GM19238 (cell line): ENCODE data around the gene RALGAPA1.
"Not testable (repeated sequence)": the region's sequence is repeated elsewhere in the genome, so short reads cannot be mapped to it uniquely, and the experiment has no call there.

ENCODE experiments used
- DNase-seq: peaks from one replicate; pipeline ENCODE4 v3.0.0; 2011; ENCODE audit warnings: low spot score; ENCODE audit not compliant: insufficient read length

Gene RALGAPA1

DNA sequence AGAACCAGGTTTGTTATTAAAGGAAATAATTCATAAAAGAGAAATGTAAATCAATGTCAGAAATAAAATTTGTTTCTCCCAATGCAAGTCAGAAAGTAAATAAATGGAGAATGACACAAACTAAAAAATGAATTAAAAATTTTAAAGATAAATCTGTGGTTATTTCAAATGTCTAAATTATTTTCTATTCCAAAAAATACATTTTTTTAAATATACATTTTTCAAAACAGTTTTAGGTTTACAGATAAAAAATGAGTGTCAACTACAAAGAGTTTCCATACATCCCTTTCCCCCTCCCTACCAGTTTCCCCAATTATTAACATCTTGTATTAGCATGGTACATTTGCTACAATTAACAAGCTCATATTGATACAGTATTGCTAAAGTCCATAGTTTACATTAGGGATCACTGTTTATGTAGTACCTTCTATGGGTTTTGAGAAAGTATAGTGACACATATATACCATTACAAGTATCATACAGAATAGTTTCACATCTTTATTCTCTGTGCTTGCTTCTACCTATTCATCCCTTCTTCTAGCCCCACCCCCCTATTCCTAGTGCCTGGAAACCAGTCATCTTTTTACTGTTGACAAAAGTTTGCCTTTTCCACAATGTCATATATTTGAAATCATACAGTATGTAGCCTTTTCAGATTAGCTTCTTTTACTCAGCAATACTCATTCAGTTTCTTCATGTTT, 104.2 kb downstream of the RALGAPA1 start:
- no peak for DNase-seq

DNA sequence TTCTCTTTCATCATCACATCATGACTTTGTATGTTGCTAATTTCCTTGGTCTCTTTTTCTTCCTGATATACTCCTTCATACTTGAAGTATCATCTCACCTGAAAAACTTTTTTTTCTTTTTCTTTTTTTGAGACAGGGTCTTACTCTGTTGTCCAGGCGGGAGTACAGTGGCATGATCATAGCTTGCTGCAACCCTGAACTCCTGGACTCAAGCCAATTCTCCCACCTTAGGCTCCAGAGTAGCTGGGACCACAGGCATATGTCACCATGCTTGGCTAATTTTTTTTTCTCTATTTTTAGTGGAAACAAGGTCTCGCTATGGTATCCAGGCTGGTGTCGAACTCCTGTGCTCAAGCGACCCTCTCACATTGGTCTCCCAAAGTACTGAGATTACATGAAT, 107.6 kb downstream of the RALGAPA1 start:
- no peak for DNase-seq

DNA sequence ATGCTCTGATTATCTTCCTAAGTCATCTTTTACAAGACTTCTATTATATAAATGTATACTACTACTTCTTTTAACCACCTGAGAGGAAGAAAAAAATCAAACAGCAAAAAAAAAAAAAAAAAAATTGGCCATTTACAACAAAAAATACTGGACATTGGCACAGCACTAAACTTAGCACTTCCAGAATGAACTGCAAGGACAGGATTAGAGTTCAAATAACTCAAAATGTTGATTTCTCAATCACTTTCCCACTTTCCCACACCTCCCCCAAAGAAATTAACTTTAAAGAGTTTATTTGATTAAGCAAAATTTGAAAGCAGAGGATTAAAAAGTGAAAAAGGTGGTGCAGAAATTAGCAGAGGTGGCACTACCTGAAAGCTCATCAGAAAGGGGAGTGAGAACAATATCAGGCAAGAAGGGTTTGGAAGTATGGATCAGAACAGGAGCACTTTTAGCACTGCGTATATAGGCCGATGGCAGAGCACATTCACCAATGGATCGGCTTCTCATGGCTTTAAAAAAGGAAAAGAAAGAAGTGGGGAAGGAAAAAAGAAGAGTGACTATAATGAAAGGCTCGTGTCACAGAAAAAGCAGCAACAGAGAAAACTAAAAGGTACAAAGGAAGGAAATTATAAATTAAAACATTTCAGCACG, 109.2 kb downstream of the RALGAPA1 start:
- no peak for DNase-seq

DNA sequence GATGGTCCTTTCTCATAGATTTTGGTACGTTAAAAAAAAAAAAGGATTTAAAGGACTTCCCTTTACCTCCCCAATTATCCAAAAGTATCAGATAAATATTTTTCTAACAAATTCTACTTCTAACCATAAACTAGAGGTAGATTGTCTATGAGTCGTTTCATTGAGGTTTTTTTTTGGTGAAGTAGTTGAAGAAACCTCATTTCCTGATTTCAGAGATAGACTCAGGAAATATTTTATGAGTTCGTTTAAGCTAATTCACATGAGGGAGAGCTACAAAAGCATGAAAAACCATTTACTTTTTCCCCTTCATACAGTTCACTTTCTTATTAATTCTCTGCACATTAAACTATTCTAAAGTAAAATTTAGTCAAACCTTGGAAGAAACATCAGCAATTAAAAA, 112.5 kb downstream of the RALGAPA1 start:
- no peak for DNase-seq

DNA sequence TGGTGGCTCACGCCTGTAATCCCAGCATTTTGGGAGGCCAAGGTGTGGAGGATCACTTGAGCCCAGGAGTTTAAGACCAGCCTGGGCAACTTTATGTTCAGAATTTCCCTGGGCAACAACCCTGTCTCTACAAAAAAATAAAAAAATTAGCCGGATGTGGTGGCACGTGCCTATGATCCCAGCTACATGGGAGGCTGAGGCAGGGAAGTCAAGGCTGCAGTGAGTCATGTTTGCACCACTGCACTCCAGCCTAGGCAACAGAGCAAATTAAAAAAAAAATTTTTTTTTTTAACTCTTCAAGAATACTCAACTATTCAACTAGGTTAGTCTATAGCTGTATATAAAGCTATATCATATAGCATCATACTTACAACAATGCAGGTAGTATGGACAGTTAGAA, 113.0 kb downstream of the RALGAPA1 start:
- no peak for DNase-seq

DNA sequence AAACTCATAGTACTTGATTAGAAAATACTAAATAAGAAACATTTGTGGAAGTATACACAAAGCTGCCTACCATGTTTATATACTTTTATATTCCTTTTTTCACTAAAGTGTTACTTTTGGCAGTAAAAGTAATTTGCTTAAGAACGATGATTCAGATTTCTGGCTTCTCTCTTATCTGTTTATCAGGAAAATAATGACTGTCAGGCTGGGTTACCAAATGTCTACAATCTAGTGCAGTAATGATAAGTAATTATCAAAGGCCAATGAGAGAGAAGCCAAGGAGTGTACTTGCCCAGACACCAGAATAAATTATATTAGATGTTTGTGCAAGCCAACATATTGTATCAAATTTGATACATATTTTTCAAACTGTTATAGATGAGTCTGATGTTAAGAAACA, 113.4 kb downstream of the RALGAPA1 start:
- DNase-seq: no peak

DNA sequence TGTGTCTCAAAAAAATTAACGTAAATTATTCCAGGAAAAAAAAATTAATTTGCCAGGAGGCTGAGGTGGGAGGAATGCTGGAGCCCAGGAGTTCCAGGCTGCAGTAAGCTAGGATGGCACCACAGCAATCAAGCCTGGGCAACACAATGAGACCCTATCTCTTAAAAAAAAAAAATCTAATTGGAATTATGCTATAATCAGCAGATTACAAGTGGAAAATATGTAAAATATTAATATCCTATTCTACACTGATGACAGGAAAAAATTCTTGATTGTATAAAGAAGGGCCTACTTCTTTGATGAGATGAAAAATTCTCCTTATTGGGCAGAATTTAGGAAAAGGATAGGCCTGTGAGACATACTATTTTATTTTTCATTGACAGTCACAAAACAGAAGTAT, 114.0 kb downstream of the RALGAPA1 start:
- no peak for DNase-seq

DNA sequence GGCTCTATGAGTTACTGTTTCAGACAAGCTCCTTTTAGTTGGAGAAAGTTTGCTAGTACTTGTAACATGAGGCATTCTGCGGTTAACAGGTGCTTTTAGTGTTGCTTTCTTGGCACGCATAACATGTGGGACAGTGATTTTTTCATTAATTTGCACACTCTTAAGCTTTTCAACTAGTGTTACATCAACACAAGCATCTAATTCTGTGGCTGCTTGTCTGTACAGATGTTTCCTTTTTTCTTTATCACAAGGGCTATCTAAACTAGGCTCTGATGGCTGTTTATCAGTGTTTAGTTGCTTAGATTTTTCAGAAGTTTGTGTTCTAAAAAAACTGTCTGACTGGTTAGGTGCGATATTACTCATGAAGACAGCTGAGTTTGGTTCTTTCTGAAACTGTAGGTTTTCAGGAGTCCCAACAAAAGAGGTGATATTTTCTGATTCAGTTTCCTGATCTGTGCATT, 120.1 kb downstream of the RALGAPA1 start:
- DNase-seq: no peak

DNA sequence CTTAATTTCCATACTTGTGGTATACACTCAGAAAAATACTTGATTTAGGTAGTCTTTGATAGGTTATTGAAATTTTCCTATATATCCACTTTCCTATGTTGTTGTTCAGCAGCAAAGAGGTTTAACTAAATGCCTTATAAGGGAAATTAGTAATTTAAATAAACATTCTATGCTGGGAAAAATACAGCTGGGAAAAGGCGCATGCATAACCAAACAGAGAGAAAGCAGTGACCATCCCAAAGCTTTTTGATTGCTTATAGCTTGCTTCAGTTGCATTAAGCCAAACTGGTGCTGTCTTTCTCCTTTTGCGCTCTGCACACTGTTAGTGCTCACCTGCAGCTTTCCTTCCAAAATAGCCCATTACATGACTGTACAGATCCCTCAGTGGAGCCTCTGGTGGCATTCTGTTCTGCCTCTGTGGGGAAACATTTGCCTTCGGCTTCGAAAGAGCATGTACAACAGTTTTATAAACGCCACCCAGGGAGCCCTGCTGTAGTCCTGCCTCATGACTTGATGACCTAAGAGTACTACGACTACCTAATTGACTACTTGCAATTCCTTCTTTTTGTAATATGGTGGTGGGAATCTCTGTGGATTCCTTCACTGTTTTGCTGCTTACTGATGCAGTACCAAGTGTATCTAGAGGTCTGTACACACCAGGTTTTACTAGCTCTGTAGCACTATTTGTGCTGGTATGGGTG, 120.8 kb downstream of the RALGAPA1 start:
- DNase-seq: no peak

DNA sequence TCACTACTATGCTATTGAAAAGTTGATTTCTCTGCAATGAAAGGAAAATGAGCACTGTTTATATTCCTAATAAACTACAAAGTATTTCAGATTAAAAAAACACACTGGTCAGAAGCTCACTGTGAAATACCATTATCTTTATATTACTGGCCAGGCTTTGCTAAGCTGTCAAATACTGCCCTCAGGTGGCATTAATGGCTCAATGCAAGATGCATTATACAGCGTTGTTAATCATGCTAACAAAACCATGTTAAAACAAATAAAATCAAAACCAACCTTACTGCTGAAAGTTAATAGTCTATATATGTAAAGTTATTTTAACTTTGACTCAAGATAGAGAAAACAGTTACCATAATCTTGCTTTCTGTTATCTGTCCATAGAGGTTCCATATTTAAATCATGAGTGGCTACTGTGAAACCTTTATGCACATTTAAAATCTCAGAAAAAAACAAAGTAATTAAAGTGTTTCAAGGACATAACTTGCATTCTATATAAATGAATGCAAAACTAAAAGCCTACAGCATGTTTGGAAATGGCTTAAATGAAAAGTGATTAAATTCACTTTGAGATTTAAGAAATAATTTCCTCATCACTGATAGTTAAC, 121.7 kb downstream of the RALGAPA1 start:
- no peak for DNase-seq

DNA sequence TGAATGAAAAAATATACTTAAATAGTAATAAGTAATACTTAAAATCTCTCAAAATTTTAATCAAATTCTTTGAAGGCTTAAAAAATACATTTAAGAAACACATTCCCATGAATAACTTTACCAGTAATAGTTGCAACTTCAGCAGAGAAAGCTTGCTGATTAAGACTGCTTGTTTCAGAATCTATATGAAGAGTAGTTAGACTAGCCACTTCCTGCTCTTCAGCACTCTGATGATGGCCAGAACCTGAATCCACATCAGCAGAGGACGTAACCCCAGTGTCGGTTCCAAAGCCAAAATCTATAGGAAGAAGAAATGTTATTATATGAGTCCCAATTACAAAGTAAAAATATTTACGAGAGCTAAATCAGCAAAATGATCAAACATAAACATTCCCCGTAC, 125.4 kb downstream of the RALGAPA1 start:
- DNase-seq: not testable (repeated sequence)

DNA sequence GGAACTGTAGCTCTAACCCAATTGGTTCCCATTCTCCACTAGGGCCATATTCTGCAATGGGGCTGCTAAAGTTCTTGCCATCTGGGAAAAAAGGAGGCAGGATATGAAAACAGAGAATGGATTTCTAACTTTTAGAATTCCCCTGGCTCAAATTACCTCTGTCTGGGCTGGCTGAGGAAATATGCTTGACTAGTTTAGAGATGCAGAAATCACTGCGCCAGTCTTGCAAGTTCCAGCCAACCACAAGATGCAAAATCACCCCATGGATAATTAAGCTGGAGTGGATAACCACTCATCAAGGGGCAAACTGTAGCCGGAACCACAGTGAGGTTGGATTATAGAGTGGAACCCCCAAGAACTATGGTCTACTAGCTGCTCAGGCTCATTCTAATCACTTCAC, 126.3 kb downstream of the RALGAPA1 start:
- DNase-seq: no peak

DNA sequence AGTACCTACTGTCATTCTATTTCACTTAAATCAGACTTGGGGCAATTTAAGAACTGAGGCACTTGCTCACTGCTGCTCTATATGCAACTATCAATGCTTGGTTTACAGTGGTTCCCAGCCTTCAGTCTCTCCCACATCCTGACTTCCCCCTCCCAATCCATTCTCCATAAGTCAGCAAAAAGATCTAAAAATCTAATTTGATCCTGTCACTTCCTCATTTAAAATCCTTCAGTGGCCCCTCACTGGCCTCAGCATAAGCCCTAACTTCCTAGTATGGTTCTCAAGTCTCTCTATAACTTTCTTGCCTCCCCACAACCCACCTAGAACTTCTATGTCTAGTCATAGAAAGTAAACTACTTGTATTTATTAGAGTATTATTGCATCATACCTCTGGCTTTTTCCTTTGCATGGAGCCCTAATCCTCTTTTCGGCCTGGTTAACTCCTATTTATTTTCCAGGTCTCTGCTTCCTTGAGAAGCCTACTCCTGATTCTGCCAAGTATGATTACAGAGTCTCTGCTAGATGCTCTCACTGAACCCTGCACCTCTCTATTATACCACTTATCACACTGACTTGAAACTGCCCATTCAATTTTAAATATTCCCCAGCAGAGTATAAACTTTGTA, 130.6 kb downstream of the RALGAPA1 start:
- no peak for DNase-seq

DNA sequence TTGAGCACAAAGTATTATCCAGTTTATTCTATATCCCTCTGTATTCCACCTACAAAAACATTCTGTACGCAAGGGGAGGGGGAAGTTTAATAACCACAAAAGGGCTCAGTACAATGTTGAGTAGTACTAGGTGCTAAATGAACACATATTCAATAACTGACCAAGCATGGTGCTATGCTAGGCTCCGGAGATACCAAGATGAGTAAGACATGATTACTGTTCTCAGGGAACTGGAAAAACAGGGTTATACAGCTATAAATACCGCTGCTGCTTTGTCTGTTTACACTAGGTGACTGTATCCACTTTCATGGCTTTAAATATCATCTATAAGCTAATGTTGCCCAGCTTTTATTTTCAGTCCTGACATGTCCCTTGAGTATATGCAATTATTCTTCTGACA, 139.3 kb downstream of the RALGAPA1 start:
- no peak for DNase-seq

DNA sequence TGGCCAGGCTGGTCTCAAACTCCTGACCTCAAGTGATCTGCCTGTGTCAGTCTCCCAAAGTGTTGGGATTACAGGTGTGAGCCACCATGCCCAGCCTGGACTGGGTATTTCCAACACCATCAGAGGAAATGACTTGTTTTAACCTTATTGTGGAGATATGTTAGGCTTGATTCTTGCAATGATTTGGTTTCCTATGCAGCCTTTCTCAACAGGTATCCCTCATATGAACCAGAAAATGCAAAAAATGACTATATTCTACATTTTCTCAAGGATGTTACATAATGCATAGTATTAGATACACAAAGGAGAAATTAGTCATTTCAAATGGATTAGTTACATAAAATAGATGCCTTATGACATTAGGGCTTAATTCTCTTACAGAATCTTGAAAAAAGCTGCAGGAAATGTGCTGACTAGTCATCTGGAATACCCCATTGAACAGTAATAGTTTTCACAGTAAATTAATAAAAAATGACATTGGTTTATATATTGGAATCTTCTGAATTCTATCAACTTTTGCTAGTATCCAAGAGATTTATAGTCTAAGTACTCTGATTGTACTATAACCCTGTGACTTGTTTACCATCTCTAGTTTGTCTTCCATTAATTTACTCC, 142.6 kb downstream of the RALGAPA1 start:
- no peak for DNase-seq

DNA sequence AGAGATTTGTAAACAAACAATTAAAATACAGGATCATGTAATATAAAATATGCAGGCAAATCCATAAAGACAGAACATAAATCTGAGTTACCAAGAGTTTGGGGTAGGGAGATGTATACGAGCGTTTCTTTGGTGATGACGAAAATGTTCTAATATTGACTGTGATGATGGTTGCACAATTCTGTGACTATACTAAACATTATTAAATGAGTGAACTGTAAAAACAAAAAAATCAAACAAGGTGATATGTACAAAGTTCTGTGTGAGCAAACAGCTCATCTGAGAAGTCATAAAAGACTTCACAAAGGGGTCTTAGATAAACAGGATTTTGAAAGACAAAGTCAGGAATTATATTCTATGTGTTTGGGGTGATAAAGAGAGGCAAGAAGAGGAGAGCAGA, 147.2 kb downstream of the RALGAPA1 start:
- no peak for DNase-seq

DNA sequence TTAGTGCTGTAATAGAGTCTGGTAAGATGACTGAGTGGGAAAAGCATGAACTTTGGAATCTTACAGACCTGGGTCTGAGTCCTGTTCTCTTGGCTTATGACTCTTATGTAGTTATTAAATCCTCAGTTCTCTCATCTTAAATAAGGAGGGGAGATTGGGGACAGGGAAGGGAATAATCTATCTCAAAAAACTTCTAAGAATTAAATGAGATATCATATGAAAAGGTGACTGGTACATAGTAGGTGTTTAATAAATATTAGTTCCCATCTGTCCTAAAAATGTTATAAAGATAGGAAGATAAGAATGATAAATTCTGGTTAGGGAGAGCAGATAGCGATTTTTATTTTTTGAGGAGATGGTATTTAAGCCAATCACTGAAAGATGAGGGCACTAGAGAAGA, 156.1 kb downstream of the RALGAPA1 start:
- no peak for DNase-seq

DNA sequence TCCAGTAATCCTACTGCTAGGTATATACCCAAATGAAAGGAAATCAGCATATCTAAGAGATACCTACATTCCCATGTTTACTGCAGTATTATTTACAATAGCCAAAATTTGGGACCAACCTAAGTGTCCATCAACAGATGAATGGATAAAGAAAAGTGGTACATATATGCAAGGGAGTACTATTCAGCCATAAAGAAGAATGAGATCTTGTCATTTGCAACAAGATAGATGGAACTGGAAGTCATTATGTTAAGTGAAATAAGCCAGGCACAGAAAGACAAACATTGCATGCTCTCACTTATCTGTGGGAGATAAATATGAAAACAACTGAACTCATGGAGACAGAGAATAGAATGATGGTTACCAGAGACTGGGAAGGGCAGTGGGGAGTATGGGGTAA, 165.6 kb downstream of the RALGAPA1 start:
- no peak for DNase-seq

DNA sequence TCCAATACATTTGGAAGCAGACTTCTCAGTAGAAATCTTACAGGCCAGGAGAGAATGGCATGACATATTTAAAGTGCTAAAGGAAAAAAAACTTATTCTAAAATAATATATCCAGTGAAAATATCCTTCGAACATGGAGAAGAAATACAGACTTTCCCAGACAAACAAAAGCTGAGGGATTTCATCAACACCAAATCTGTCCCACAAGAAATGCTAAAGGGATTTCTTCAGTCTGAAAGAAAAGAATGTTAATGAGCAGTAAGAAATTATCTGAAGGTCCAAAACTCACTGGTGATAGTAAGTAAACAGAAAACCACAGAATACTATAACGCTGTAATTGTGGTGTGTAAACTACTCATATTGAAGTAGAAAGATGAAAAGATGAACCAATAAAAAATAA, 171.2 kb downstream of the RALGAPA1 start:
- DNase-seq: no peak

DNA sequence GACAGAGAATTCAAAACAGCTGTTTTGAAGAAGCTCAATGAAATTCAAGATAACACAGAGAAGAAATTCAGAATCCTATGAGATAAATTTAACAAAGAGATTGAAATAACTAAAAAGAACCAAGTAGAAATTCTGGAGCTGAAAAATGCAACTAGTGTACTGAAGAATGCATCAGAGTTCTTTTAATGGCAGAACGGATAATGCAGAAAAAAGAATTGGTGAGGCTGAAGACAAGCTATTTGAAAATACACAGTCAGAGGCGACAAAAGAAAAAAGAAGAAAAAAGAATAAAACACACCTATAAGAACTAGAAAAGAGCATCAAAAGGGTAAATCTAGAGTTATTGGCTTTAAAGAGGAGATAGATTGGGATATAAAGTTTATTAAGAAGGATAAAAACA, 171.8 kb downstream of the RALGAPA1 start:
- DNase-seq: no peak

DNA sequence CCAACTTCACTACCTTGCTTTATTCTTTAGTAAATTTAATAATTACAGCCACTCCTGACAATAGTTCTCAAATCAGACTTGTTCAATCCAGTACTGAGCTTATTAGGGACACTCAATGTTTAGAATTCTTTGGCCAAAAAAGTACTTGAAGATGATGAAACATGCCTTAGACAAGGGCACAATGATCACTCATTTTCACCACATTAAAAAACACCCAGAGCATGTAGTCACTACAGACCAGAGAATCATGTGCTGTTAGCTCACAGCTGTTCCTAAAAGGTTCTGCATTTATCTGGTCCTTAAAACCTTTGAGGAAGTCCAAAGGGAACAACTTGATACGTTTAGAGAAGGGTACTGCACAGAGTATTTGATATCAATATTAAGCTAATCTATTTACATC, 176.4 kb downstream of the RALGAPA1 start:
- DNase-seq: no peak
